ACC112 (cell line): Measurements from ENCODE around the gene HPSE2.
"Not testable (repeated sequence)": the region's sequence is repeated elsewhere in the genome, so short reads cannot be mapped to it uniquely, and the experiment has no call there.

Experiments
- H2AFZ ChIP-seq: fragments of 200-600 bp; sonication (generic); one replicate; pipeline ENCODE4 v1.6.0; 2017; ENCODE audit warnings: antibody characterized with exemption, low read length; ENCODE audit not compliant: unreplicated experiment
- H3K27ac ChIP-seq: fragments of 200-600 bp; sonication (generic); 2 replicates; pipeline ENCODE4 v1.5.1; 2014; ENCODE audit warnings: low read depth, mild to moderate bottlenecking, antibody characterized with exemption, low read length, moderate library complexity
- H3K27me3 ChIP-seq: fragments of 200-600 bp; sonication (generic); 2 replicates; pipeline ENCODE4 v1.6.1; 2014; ENCODE audit warnings: mild to moderate bottlenecking, antibody characterized with exemption, low read length, moderate library complexity, mixed read lengths; ENCODE audit not compliant: insufficient read depth
- H3K36me3 ChIP-seq: fragments of 200-600 bp; sonication (generic); 2 replicates; pipeline ENCODE4 v1.6.1; 2016; ENCODE audit warnings: mild to moderate bottlenecking, antibody characterized with exemption, low read length, moderate library complexity, mixed read lengths; ENCODE audit not compliant: insufficient read depth
- H3K4me1 ChIP-seq: fragments of 200-600 bp; sonication (generic); one replicate; pipeline ENCODE4 v1.6.1; 2016; ENCODE audit warnings: low read length, mixed read lengths; ENCODE audit not compliant: insufficient read depth, unreplicated experiment, control insufficient read depth
- H3K4me3 ChIP-seq: fragments of 200-600 bp; sonication (generic); 2 replicates; pipeline ENCODE4 v1.5.1; 2014; ENCODE audit warnings: mild to moderate bottlenecking, low read depth, low read length
- H3K79me2 ChIP-seq: fragments of 200-600 bp; sonication (generic); one replicate; pipeline ENCODE4 v1.6.0; 2016; ENCODE audit warnings: low read length; ENCODE audit not compliant: control insufficient read depth, unreplicated experiment, insufficient read depth

The HPSE2 gene

DNA sequence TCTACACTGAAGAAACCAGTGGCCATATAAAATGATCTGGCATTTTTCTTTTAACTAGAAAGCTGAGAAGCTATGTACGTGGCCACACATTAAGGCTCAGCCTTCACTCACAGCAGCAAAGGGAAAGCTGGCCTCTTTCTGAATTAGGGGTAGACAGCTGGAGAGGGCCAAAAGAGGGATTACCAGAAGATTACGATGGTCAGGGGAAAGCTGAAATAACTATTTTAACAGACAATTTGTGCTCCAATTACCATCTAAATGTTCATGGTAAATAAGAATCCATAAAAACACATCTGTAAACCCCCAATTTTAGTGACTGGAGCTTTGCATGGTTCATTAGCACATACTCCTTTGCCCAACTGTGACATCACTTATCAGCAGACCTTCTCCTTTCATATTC is 314.3 kb downstream of the HPSE2 start:
- H3K79me2 ChIP-seq = no peaks in the 10 kb centered on the region

DNA sequence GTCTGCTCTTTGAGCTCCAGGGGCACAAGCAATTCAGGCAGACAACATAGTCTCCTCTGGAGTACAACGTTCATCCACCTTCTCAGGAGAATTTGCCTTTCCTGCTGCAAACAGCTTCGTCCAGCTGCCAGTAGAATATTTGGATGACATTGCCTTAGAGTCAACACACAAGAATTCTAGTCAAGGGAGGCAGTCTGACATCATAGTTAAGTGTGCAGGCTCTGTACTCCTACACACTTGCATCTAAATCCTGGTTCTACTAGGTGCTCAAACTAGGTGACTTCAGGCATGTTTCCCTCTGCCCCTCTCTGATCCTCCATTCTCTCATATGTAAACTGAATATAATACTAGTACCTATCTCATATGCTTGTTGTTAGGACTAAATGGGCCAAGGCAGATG is 314.8 kb downstream of the HPSE2 start:
- H3K79me2 ChIP-seq = no peaks in the 10 kb centered on the region
- H3K27ac ChIP-seq = no peak overlapping the region
- no peak overlapping the region for H2AFZ ChIP-seq
- no peak overlapping the region for H3K4me3 ChIP-seq
- H3K27me3 ChIP-seq = no peaks in the 10 kb centered on the region
- H3K4me1 ChIP-seq = no peaks in the 10 kb centered on the region
- no peaks in the 10 kb centered on the region for H3K36me3 ChIP-seq

More for the DNA sequence above, 314.3 kb downstream of the HPSE2 start:
- H2AFZ ChIP-seq = no peak overlapping the region
- H3K27ac ChIP-seq = no peak overlapping the region
- H3K27me3 ChIP-seq = no peaks in the 10 kb centered on the region
- no peaks in the 10 kb centered on the region for H3K4me1 ChIP-seq
- no peak overlapping the region for H3K4me3 ChIP-seq
- no peaks in the 10 kb centered on the region for H3K36me3 ChIP-seq

DNA sequence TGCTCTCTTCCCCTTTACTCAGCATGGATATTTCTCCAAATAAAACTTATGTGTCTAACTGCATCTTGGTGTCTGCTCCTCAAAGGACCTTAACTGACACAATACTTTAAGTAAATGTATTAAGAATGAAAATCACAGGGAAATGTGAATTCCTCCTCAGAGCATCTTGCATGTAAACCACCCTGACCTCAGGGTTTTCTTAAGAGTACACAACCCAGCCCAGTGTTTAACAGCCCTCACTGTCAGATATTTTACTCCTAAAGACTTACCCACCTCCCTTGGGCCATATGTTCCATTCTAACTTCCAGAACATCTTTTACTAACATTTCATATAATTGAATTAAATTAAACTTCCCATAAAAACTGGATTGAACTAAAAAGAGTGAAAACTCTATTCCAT is 315.3 kb downstream of the HPSE2 start:
- H3K27ac ChIP-seq = no peak overlapping the region
- H3K4me1 ChIP-seq = no peaks in the 10 kb centered on the region
- H3K27me3 ChIP-seq = no peaks in the 10 kb centered on the region
- no peak overlapping the region for H2AFZ ChIP-seq
- no peaks in the 10 kb centered on the region for H3K79me2 ChIP-seq
- no peak overlapping the region for H3K4me3 ChIP-seq
- no peaks in the 10 kb centered on the region for H3K36me3 ChIP-seq

DNA sequence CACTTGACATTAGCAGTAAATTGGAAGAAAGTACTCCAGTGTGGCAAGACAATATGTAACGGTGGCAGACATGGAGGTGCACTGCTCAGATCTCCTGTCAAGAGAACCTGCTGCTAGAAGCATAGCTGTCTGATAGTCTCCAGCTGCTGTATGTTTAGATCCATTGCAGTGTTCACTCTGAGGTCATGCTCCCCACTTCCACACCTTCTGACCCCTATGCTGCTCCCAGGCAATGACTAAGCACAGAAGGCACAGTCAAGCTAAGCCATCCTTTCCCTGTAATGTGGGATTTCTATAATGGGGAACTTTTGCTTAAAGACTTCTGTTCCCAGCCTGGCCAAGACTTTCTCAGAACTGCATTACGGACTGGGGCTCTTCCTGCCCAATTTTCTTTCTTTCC is 315.8 kb downstream of the HPSE2 start:
- Histone ChIP-seq H3K27me3 (no peaks in the 10 kb centered on the region), H3K36me3 (no peaks in the 10 kb centered on the region), H3K4me1 (no peaks in the 10 kb centered on the region), H3K27ac (no peak overlapping the region), H2AFZ (no peak overlapping the region), H3K4me3 (no peak overlapping the region), H3K79me2 (no peaks in the 10 kb centered on the region)

DNA sequence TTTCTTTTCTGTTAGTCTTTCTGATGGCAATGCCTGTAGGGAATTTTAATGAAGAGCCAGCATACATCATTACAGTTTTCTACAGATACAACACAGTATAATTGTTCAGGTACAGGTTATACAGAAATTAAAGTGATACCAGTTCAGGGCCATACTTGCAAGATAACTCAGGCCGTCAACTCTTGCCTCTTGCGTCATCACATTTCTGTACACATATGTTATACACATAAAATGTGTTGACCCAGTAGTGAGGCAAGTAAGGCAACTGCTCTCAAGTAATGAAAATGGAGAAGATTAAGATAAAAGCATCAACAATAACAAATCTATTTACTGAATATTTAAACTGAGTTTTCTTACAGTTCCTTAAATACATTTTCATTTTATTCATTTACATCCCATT is 317.8 kb downstream of the HPSE2 start:
- H2AFZ ChIP-seq = no peak overlapping the region
- H3K27me3 ChIP-seq = no peaks in the 10 kb centered on the region

DNA sequence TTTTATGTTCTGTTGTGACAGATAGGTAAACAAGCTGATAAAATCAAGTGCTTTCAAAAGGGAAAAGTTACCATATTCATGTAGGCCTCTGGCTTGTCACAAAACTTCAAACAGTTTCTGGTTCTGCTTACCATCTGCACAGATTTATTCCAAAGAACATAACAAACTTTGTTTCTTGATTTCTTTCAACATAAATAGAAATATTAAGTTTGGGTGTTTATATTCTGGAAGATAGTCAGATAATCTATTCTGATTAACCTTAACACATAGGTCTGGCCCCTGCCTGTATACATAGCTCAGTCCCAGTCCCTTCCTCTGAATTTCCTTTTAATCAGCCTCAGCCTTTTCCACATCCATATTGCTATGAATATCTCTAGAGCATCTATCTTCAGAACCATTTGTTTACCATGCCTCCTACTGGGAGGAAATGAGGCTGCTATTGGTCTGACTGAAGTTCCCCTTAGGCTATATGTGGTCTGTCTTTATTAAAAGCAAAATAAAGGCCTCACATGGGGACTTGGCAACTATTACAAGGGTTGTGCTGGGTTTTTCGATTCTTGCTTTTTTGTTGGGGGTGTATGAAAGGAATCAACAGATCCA is 319.0 kb downstream of the HPSE2 start:
- Histone ChIP-seq H3K4me3 (no peak overlapping the region), H2AFZ (no peak overlapping the region), H3K27me3 (no peaks in the 10 kb centered on the region), H3K79me2 (no peaks in the 10 kb centered on the region), H3K27ac (no peak overlapping the region), H3K36me3 (no peaks in the 10 kb centered on the region), H3K4me1 (no peaks in the 10 kb centered on the region)

More for the DNA sequence above, 317.8 kb downstream of the HPSE2 start:
- H3K79me2 ChIP-seq = no peaks in the 10 kb centered on the region
- H3K27ac ChIP-seq = no peak overlapping the region
- no peaks in the 10 kb centered on the region for H3K36me3 ChIP-seq
- H3K4me3 ChIP-seq = no peak overlapping the region
- H3K4me1 ChIP-seq = no peaks in the 10 kb centered on the region

DNA sequence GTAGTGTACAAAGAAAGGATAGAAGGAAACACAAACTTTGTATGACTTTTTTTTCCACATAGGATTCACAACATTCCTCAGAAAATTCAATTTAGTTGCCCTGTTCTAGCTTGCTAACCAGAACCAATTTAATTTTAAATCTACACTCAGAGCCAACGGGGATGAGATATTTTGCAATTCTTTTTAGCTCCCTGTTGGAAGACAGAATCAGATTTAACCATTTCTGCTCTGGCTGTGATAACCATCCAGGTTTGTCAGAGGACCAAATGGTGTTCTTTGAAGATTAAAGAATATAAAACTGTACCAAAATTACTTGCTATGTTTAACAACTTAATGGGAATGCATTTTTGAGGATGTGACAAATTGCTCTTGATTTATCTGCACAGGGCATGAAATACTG is 319.7 kb downstream of the HPSE2 start:
- Histone ChIP-seq H3K4me3 (no peak overlapping the region), H3K27ac (no peak overlapping the region), H3K79me2 (no peaks in the 10 kb centered on the region), H3K27me3 (no peaks in the 10 kb centered on the region), H3K4me1 (no peaks in the 10 kb centered on the region), H2AFZ (no peak overlapping the region), H3K36me3 (no peaks in the 10 kb centered on the region)

DNA sequence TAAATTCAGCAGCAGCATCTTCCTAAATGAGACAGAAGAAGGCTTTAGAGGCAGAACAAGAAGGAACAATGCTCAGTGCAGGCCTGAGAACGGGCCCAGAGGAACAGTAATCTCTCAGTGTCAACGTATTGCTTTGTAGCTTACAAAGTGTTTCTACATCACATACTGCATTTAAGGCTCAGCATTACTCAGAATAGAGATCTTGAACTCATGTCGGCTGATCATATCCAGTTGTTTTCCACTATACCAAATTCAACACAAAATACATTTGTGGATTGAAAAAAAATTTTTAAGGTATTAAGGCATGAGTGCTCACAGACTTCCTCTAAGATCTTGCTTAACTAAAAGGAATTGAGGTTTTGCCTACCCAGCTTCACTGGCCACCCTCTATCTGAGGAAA is 325.1 kb downstream of the HPSE2 start:
- no peak overlapping the region for H3K4me3 ChIP-seq
- no peaks in the 10 kb centered on the region for H3K79me2 ChIP-seq
- no peak overlapping the region for H2AFZ ChIP-seq
- H3K4me1 ChIP-seq = no peaks in the 10 kb centered on the region
- H3K36me3 ChIP-seq = no peaks in the 10 kb centered on the region
- H3K27me3 ChIP-seq = no peaks in the 10 kb centered on the region
- no peak overlapping the region for H3K27ac ChIP-seq

DNA sequence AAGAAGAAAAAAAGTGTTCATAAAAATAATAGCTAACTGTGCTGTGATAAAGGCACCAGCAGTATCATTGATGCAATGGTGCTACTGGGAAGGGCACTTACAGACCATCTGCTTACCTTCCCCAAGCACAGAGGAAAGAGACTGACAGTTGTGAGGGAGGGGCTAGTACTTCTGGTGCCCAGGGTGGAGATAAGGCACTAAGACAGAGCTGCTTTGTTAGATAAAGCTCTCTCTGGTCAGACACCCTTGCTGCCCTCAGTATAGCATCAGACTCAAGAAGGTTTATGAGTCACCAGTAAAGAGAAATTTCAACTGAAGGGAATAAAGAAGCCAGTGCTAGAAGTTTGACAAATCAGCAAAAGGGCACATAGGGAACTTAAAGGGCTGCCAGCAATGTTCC is 325.6 kb downstream of the HPSE2 start:
- Histone ChIP-seq H2AFZ (no peak overlapping the region), H3K4me1 (no peaks in the 10 kb centered on the region), H3K79me2 (no peaks in the 10 kb centered on the region)

DNA sequence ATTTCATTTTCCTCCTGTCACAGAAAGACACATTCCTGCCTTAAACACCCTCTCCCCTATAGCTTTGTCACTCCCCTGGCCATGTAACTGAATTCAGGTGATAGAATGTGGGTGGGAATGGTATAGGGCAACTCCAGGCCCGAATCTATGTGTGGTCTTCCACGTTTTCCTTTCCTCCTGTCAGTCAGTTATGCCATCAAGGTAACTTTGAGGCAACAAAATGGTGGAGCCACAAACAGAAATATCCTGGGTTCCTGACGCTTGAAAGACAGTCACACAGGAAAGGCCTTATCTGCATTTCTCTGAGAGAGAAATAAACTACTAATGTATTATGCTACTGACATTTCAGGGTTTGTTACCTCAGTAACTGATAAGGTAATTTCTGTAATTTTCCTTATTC is 326.8 kb downstream of the HPSE2 start:
- no peaks in the 10 kb centered on the region for H3K79me2 ChIP-seq
- H3K36me3 ChIP-seq = no peaks in the 10 kb centered on the region
- H3K4me3 ChIP-seq = no peak overlapping the region
- no peaks in the 10 kb centered on the region for H3K4me1 ChIP-seq
- no peak overlapping the region for H2AFZ ChIP-seq
- no peak overlapping the region for H3K27ac ChIP-seq
- H3K27me3 ChIP-seq = no peaks in the 10 kb centered on the region

More for the DNA sequence above, 325.6 kb downstream of the HPSE2 start:
- H3K27ac ChIP-seq = no peak overlapping the region
- H3K36me3 ChIP-seq = no peaks in the 10 kb centered on the region
- H3K4me3 ChIP-seq = no peak overlapping the region
- no peaks in the 10 kb centered on the region for H3K27me3 ChIP-seq

DNA sequence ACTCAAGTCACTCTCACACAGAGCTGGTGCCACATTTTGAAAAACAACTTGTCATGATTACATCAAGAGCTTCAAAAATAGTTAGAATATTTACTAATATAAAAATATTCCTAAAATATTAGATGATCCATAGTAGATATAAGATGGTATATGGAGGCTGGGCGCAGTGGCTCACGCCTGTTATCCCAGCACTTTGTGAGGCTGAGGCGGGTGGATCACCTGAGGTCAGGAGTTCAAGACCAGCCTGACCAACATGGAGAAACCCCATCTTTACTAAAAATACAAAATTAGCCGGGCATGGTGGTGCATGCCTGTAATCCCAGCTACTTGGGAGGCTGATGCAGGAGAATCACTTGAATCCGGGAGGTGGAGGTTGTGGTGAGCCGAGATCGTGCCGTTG is 327.4 kb downstream of the HPSE2 start:
- H3K79me2 ChIP-seq, H3K4me1 ChIP-seq, H3K4me3 ChIP-seq, H2AFZ ChIP-seq, H3K27ac ChIP-seq, H3K27me3 ChIP-seq, H3K36me3 ChIP-seq: not testable (repeated sequence)
